Activated CD8-positive, alpha-beta memory T cell treated with anti-CD3 and anti-CD28 coated beads for 36 hours (primary cell): Measurements from ENCODE around the gene GAS5. TPM values are rescaled to one million over a fixed set of nuclear protein-coding genes. Genes with fewer than 3 reads are reported as not detected.
"Not testable (repeated sequence)": the region's sequence is repeated elsewhere in the genome, so short reads cannot be mapped to it uniquely, and the experiment has no call there.

Source experiments
- CTCF ChIA-PET: fragments of 350-600 bp; sonication (Branson Sonifier 250); formaldehyde crosslinking; loops from one replicate; lab custom pipeline; 2021; ENCODE audit warnings: antibody characterized with exemption; lab: Charles Lee
- POLR2A ChIA-PET: fragments of 350-600 bp; sonication (Branson Sonifier 250); formaldehyde crosslinking; loops from one replicate; lab custom pipeline; 2021; ENCODE audit warnings: antibody characterized with exemption; lab: Charles Lee
- total RNA-seq, 2 experiments: library from RNA; stranded (reverse); gene quantifications; one replicate each; pipeline ENCODE4 v1.2.3, GENCODE V29; 2021

The GAS5 gene
- total RNA-seq, 2 experiments from 2014 or later, result 977 to 1,024 TPM

DNA sequence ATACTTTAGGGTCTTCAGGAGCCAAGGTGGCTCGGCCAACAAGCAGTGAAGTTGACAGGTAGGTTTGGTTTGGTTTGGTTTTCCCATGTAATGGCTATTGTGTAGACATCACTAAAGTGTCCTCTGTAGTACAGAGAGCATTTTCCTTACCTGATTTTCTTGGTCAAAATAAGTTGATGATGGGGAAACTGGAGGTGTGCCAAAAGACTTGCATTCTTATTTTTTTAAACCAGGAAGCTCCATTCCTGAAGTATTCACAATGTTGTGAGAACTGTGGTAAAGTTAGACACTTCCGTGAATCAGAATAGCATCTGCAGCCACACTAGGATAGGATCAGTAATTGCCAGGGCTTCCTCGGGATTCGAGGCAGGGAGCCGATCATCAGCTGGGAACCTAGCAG, 3.3 kb upstream of the GAS5 start:
- POLR2A ChIA-PET, result interaction anchor here (0.5 kb wide), 1 partner anchor 38 kb away, joined by 5 read pairs; no protein-coding TSS in a partner anchor
- CTCF ChIA-PET, result no interaction called here

- POLR2A ChIA-PET, result interaction anchor here (0.5 to 2.1 kb wide), 5 partner anchors 38 to 1196 kb away, joined by 3 to 8 read pairs (median 4); partner anchors contain the start of genes CENPL, DARS2, PRDX6 and RC3H1
- CTCF ChIA-PET, result interaction anchor here (0.6 to 1.5 kb wide), 2 partner anchors 47 to 103 kb away, joined by 4 to 6 read pairs; partner anchors contain the start of gene DARS2
Observed at GRCh38 chr1:173870252-173871075, 2.7 kb upstream of the GAS5 start.

- ChIA-PET CTCF (interaction anchor here (1.5 kb wide), 1 partner anchor 45 kb away, joined by 4 read pairs; the partner anchor contains the start of gene DARS2), POLR2A (interaction anchor here (0.9 to 2.2 kb wide), 3 partner anchors 44 to 154 kb away, joined by 5 to 11 read pairs (median 8); partner anchors contain the start of genes CENPL, DARS2 and RC3H1)
Observed at GRCh38 chr1:173869021-173869359, 1.2 kb upstream of the GAS5 start.

DNA sequence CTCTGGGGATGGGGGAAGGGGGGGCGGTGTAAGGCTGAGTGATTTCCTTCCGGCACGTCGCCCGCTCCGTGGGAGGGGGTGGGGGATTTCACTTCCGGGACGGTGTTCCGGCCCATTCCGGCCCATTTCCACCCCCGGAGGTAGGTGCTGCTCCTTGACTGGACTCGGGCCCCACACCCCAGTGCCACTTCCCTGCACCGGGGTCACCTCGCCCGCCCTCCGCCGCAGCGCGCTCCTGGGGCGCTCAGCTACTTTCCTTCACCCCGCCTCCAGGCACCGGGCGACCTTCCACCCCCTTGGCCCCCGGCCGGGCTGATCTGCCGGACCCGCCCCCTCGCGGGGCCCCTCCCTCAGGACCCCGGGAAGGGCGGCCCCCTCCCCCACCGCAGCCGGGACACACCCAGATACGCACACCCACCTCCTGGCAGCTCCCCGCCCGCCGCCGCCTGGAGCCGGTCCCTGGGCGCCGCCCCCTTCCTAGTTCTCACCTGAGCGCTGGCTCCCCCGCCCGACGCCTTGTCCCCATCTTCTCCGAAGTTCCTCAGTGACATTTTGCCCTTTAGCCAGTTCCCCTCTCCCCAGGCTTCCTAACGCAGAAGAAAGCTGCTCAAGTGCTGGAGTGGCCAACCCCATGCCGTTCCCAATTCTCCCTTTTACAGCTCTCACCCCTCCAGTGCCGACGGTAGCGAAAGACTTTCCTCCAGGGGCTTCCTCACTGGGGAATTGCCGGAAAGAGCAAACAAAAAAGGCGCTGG, 654 bp upstream of the GAS5 start, which contains the start of gene ZBTB37:
TSS of gene ZBTB37 (plus strand) at position 115 of the 755 bp plus-strand sequence. CDS start 1,846 bp downstream, outside the sequence.
- POLR2A ChIA-PET, result interaction anchor here (0.5 to 2.2 kb wide), 8 partner anchors 8 to 392 kb away, joined by 3 to 12 read pairs (median 6); partner anchors contain the start of genes CENPL, DARS2, PRDX6 and RC3H1
- CTCF ChIA-PET, result interaction anchor here (0.6 to 2.1 kb wide), 3 partner anchors 45 to 1227 kb away, joined by 3 to 5 read pairs (median 4); partner anchors contain the start of gene DARS2

DNA sequence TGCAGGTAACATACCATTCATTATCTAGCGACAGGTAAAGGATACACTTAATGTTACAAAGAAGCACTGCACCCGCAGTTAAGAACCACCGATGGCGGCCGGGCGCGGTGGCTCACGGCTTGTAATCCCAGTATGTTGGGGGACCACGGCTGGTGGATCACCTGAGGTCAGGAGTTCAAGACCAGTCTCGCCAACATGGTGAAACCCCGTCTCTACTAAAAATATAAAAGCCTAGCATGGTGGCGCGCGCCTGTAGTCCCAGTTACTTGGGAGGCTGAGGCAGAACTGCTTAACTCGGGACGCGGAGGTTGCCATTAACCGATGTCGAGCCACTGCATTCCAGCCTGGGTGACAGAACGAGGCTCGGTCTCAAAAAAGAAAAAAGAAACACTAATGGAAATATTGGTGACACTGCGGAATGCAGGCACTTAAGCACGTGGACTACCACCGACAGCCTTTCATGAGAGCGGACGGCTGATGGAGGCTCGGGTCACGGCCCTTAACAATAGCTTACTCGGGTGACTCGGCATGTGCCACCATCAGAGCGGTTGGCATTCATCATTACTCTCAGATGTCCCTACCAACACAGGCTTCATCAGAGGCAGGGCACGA, 542 bp downstream of the GAS5 start:
- ChIA-PET CTCF (interaction anchor here (2.1 kb wide), 1 partner anchor 44 kb away, joined by 5 read pairs; no protein-coding TSS in a partner anchor), POLR2A (interaction anchor here (1.1 to 2.2 kb wide), 3 partner anchors 43 to 391 kb away, joined by 6 to 12 read pairs (median 11); partner anchors contain the start of genes CENPL, DARS2 and PRDX6)

DNA sequence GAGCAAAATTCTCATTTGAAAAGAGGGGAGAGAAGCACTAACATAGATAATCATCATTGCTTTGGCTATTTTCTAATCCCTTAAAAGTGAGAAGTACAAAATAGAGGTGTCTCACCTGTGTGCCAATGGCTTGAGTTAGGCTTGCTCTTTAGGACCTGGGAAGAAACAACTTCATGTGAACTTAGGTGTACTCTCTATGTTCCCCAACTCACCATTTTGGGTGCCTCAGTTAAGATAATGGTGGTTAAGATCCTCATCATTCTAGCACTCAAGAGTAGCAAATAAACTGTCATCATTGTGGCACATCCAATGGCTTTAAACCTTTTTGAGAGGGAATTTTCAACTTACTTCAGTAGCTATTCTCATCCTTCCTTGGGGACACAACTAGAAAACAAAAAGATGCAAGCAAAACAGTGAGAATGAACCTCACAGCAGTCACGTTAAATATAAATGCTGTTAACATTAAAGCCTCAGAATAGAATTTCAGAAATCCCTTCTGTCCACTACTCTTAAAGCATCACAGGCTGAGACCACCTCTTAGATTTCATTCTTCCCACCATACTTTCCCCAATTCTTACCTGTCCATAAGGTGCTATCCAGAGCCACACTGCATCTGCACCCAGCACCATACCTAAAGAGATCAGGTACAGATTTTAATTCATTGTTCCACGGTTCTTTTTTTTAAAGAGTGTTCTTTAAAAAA, 1.2 kb downstream of the GAS5 start:
- ChIA-PET POLR2A (interaction anchor here (1.1 kb wide), 1 partner anchor 43 kb away, joined by 5 read pairs; no protein-coding TSS in a partner anchor), CTCF (interaction anchor here (2.1 kb wide), 1 partner anchor 43 kb away, joined by 5 read pairs; no protein-coding TSS in a partner anchor)

- CTCF ChIA-PET, result interaction anchor here (0.5 kb wide), 1 partner anchor 16 kb away, joined by 3 read pairs; no protein-coding TSS in a partner anchor
- POLR2A ChIA-PET, result interaction anchor here (0.5 to 1.1 kb wide), 3 partner anchors 42 to 160 kb away, joined by 3 to 5 read pairs (median 3); no protein-coding TSS in a partner anchor
Observed at GRCh38 chr1:173865468-173866164, 2.2 kb downstream of the GAS5 start.

- CTCF ChIA-PET, result no interaction called here
- POLR2A ChIA-PET, result interaction anchor here (0.6 to 1.0 kb wide), 5 partner anchors 34 to 1160 kb away, joined by 3 to 6 read pairs (median 3); partner anchors contain the start of genes CENPL and DARS2
Observed at GRCh38 chr1:173864179-173864867, 3.5 kb downstream of the GAS5 start.

DNA sequence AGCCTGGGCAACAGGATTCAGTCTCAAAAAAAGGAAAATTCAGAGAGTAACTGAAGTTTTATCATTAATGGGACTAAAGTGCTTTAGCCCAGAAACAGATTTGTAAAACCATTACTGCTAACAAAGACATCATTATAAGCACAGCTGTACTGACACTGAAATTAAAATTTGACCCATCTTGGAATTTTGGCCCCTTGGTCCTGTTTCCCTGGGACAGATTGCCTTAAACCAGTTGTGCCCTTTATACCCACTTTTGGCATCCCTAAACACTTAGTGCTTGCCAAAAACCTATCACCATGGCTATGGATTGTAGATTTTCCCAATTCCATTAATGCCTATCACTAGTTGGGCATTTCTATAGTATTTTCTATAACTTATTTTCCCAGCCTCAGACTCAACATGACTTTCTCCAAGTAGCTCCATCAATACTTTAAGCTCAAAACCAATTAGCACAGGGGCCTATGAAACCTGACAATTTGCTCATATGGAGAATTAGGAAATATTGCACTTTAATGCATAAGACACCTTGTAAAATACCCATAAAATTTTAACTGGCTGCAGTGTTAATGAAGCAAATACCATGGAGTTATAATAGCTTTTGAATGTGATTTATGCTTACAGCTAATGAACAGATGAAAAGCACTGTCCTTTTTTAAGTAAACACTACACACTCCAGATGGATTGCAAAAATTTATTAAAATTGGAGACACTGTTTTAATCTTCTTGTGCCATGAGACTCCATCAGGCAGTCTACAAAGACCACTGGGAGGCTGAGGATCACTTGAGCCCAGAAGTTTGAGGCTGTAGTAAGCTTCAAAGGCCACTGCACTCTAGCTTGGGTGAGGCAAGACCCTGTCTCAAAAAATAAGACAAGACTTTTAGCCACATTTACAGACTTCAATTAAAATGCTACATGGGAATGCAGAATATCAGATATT, 4.3 kb downstream of the GAS5 start:
- CTCF ChIA-PET, result no interaction called here

GRCh38 chr1:173862769-173863223, 5.0 kb downstream of the GAS5 start:
- ChIA-PET CTCF (no interaction called here), POLR2A (interaction anchor here (0.6 to 1.3 kb wide), 3 partner anchors 19 to 359 kb away, joined by 3 to 11 read pairs (median 6); no protein-coding TSS in a partner anchor)

More for the DNA sequence above, 4.3 kb downstream of the GAS5 start:
- POLR2A ChIA-PET, result interaction anchor here (0.6 to 1.0 kb wide), 5 partner anchors 19 to 1161 kb away, joined by 3 to 11 read pairs (median 3); partner anchors contain the start of genes CENPL and DARS2

- CTCF ChIA-PET, result not testable (repeated sequence)
- POLR2A ChIA-PET, result interaction anchor here (1.3 kb wide), 1 partner anchor 312 kb away, joined by 6 read pairs; no protein-coding TSS in a partner anchor
Observed at GRCh38 chr1:173862146-173862768, 5.5 kb downstream of the GAS5 start.

- ChIA-PET CTCF (no interaction called here), POLR2A (interaction anchor here (1.3 kb wide), 1 partner anchor 313 kb away, joined by 6 read pairs; no protein-coding TSS in a partner anchor)
Observed at GRCh38 chr1:173861731-173862145, 6.1 kb downstream of the GAS5 start.

GRCh38 chr1:173860065-173860464, 7.7 kb downstream of the GAS5 start:
- POLR2A ChIA-PET, result interaction anchor here (0.7 to 1.9 kb wide), 4 partner anchors 8 to 36 kb away, joined by 3 to 9 read pairs (median 4); partner anchors contain the start of genes CENPL, DARS2, GAS5 and ZBTB37
- CTCF ChIA-PET, result no interaction called here

GRCh38 chr1:173859547-173859946, 8.2 kb downstream of the GAS5 start:
- CTCF ChIA-PET, result not testable (repeated sequence)
- POLR2A ChIA-PET, result interaction anchor here (1.9 kb wide), 1 partner anchor 36 kb away, joined by 9 read pairs; the partner anchor contains the start of genes CENPL and DARS2
